ENCODE measurements around the gene SAXO1.

Gene SAXO1

GRCh38 chr9:18910916-18911315 lies 122.1 kb downstream of the SAXO1 start:
- DNase-seq (ENCODE audit: low spot score): no peak

DNA sequence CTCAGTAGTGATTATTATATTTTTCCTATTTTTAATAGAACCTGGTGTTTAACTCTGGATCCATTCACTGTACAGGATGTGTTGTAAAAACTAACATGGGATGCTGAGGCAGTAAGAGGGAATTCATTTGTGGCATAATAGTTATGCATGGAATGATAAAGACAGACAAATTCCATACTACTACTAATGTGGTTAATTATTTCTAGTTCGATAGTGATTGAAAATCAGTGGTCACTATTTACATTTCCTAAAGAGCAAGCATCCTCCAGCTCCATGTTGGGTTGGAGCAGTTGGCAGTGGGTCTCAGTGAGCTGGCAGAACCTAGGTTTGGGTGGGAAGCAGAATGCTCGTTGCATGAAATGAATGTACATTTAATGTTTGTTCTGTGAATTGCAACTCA lies 122.6 kb downstream of the SAXO1 start:
- peak; percentile 42 for DNase-seq (ENCODE audit: low spot score)

DNA sequence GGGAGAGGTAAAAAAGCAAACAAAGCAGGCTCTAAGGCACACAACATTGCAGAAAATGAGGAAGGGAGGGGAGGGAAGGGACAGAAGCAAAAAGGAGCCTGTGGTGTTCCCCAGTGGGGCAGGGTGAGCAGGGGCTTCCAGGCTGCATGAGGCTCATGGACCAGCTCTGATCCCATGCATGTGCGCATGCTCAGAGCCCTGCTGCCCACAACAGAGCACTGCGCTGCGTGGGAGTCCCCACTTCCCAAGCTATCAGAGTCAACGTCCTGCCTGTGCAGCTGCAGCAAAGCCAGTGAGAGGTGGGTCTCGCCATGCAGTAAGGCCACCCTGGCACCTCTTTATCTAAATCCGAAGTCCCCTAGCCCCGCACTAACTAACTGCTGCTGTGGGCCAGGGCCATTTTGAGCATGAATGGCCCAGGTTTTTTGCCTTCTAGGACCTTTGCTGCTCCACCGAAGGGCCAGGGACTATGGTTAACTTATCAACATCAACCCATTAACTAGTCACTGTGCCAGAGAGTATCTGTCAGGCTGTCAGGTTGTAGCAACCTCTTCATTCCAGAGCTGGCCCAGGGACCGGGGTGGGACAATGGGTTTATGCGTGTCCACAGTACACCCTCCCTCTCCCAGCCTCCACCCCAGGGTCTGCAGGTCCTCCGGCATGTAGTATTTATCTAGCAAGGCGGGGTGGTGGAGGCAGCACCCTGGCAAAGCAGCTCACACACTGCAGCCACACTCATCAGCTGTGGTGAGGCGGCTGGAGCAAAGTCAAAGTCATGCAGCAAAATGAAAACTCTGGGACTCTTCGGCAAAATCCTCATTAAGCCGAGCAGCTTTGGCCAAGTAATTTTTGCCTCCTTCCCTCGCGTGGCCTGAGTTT lies 123.6 kb downstream of the SAXO1 start:
- no peak for DNase-seq (ENCODE audit: low spot score)

- DNase-seq (ENCODE audit: low spot score): no peak
These were observed 124.9 kb downstream of the SAXO1 start for GRCh38 chr9:18907927-18908625.

DNA sequence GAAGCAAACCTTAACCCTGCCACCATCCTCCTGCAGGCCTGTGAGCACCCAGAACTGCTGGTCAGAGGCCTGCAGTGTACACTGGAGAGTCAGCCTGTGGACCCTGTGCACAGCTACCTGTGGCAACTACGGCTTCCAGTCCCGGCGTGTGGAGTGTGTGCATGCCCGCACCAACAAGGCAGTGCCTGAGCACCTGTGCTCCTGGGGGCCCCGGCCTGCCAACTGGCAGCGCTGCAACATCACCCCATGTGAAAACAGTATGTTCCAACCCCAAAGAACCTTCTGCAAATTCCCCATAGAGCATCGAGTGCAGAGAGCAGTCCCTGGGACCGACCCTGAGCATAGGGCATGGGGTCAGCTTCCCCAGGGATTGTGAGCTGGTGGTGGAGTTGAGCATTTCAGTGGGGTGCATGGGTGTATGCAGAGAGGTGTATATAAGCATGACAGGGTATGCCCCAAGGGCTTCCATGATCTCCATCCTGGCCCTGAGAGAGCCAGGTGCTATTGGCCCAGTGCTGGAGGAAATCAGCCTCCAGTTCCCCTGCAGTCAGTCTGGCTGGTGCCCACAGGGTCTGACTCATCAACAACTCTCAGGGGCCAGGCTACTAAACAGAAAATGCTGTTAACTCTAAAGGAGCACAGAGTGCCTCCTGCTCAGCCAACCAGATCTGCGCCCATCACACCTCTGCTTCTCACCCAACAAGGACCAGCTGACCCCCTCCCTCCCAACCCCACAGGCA lies 126.2 kb downstream of the SAXO1 start:
- peak; percentile 81 for DNase-seq (ENCODE audit: low spot score)

DNA sequence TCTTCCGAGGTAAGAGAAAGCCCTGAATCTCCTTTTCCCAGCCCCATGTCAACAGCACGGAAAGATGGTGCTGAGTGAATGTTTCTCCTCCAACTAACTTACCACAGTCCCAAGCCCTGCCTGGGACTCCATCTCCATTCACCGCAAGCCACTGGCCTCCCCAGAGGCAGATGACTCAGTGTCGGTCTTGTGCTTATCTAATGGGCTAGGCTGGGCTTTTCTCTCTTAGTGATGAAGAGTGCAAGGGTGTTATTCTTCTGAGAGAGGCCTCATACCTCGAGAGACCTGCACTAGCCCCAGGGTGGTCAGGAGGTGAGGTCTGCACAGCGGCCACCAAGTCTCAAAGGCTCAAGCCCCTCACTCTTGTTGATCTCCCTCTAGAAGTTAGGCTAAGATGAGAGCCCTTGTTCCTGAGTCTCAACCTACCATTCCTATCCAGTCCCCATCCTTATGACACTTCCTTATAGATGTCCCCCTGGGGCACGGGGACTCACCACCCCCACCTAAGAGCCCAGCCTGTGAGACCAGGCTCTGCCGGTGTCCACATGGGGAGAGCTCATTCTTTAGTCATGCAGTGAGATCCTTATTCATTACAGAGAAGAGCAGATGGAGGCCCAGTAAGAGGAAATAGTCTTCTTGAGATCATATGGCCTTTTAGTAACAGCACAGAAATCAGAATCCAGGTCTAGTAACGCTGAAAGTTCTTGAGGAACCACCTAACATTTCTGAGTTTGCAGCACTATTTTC lies 127.0 kb downstream of the SAXO1 start:
- DNase-seq (ENCODE audit: low spot score): no peak

DNA sequence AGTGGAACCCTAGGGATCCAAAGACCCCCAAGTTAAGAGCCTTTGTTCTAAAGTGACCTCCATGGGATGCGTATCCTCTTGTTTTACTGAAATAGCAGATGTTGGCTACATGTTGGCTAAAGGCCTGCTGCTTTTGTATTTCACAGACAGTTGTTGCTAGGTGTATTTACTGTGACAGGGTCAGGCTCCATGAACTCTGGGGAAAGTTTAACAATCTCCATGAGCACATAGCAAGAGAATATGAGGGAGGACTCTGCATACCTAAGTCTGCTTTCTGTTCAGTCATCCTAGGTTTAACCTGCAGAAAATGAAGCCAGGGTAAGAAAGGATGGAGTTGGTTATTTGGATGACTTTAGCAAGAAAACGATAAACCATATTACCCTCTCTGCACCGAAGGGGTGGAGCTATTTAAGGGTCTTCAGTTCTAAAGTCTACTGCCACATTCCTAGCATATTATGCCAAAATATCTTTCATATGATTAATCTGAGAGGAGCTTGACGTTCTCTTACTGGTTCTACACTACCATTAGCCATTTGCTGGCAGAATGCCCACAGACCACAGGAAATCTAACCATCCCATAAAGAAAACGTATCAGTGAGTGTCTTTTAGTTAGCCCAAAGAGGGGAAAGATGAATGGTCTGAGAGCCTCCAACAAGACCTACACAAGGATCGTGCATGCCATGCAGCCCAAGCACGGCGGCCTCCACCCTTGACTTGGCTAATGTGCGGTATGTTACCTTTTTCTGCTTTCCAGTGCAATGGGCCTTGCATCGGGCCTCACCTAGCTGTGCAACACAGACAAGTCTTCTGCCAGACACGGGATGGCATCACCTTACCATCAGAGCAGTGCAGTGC lies 127.8 kb downstream of the SAXO1 start:
- peak; percentile 79 for DNase-seq (ENCODE audit: low spot score)

DNA sequence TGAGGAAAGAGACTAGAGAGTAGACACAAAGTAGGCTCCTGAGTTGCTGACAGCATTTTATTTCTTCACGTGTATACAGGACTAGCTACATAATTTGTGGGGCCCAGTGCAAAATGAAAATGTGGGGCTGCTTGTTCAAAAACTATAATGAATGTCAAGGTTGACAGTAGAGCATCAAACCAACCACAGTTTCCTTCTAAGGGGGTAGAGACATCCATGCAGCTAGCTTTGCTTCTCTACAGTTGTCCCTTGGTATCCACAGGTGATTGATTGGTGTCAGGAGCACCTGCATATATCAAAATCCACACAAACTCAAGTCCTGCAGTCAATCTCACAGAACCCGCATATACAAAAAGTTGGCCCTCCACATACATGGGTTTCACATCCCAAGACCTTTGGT lies 129.6 kb downstream of the SAXO1 start:
- DNase-seq (ENCODE audit: low spot score): no peak

DNA sequence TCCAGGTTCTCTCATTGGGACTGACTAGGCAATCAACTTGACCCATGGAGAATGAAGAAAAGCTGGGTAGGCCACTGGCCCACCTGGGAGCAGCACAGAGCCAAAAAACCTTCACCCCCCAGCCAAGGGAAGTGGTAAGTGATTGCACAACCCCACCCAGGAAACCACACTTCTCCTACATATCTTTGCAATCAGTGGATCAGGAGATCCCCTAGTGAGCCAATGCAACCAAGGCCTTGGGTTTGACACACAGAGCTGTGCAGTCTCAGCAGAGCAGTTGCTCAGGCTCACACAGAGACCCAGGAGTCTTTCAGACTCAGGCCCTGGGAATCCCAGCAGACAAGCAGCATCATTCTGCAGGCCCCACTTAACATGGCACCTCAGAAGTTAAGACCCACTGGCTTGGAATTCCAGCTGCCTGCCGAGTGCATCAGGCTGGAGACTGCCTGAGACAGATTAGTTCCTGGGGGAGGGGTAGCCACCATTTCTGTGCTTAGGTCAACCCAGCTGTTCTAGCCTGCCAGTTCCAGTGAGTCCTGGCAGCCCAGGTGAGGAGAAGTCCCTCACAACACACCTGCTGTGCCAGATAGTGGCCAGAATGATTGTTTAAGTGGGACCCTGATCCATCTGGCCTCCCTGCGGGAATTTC lies 136.4 kb downstream of the SAXO1 start:
- peak; percentile 25 for DNase-seq (ENCODE audit: low spot score)

DNA sequence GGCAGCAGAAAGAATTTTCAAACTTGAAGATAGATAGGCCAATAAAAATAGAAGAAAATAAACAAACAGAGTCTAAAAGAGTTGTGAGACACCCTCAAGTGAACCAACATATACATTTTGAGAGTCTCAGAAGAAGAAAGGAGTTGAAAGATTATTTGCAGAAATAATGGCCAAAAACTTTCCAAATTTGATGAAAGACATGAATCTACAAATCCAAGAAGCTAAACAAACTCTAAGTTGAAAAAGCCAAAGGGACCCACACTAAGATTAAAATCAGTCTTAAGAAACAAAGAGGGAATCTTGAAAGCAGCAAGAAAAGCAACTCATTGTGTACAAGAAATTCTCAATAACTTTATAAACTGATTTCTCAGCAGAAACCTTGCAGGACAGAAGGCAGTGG lies 137.0 kb downstream of the SAXO1 start:
- no peak for DNase-seq (ENCODE audit: low spot score)

DNA sequence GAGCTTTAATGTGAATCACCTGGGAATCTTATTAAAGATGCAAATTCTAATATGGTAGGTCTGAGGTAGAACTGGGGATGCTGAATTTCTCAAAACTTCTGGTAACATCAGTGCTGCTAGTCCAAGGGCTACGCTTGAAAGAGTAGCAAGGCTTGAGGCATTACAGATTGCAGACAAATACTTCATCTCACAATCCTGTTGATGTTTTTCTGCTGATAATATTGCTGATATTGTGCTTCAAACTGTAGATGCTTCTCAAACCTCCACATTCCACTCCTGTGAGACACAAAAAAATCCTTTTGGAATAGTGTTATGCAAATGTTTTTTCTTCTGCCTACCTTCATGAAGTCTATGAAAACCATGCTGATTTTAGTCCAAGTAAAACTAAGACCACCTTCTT lies 139.5 kb downstream of the SAXO1 start:
- DNase-seq (ENCODE audit: low spot score): no peak

DNA sequence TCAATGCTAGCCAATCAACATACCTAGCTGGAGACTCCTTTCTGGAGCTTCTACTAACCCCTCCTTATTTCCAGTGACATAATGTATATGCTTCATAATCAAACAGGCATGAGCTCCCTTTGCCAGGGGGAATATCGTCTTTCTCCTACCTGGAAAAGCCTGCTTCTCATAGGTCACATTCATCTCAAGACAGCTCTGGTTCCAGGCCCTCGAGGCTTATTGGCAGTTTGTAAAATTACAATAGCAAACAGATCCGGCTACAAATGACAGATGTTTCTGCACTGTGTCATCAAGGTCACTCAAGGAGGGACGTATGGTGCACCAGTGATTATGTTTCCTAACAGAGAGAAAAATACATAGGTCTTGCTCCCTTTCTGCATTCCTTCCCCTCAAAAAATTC lies 140.0 kb downstream of the SAXO1 start:
- no peak for DNase-seq (ENCODE audit: low spot score)

DNA sequence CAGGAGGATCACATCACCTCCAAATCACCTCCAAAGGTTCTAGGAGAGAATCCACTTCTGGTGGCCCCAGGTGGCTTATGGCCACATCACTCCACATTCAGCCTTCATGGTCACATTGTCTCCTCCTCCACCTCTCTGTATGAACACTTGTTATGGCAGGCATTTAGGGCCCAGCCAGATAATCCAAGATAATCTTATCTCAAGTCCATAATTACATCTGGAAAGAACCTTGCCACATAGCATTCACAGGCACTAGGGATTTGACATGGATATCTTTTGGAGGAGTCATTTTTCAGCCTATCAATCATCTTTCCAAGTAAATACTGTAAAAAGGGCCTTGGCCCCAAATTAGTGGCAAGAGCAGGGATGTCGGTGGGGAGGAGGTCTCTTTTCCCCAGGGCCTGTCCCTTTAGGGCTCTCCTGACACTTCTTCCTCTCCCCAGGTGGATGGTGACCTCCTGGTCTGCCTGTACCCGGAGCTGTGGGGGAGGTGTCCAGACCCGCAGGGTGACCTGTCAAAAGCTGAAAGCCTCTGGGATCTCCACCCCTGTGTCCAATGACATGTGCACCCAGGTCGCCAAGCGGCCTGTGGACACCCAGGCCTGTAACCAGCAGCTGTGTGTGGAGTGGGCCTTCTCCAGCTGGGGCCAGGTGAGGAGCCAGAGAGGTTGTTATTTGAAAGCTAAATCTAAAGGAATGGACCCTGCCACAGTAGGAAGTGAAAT lies 140.9 kb downstream of the SAXO1 start:
- DNase-seq (ENCODE audit: low spot score): no peak

DNA sequence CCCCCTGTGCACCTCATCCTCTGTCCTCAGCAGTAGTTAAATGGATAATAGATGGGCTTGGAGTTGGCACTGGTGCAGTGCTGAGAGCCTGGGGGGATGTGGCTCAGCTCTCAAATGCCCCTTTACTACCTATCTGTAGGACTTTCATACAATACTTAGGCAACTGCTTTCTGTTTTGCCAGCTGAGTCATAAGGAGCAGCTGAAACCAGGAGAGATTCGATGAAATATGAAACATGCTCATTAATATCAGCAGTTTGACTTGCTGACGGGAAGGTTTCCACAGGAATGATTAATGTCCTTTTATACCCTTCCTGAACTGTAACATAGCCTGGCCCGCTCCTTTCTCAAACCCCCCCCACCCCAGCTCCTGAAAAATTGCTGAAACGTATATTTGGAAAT lies 142.6 kb downstream of the SAXO1 start:
- no peak for DNase-seq (ENCODE audit: low spot score)

GRCh38 chr9:18889550-18889949 lies 143.5 kb downstream of the SAXO1 start:
- DNase-seq (ENCODE audit: low spot score): no peak

DNA sequence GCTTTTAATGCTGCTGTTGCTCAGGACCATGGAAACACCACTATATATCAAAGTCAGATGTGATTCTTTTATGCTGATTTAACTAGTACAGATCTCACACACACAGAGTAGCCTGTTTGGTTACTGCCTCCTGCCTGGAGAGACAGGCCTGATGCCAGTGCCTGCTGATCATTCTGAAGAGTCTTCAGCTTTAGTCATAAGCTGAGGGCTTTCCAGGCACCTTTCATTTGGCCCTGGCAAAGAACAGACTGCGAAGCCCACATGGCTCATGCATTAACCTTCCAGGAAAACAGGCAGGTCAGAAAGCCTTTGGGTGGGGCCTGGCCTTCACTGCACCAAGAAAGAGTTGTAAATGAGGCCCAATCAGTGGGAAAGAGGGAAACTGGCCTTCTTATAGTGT lies 144.7 kb downstream of the SAXO1 start:
- DNase-seq (ENCODE audit: low spot score): no peak

DNA sequence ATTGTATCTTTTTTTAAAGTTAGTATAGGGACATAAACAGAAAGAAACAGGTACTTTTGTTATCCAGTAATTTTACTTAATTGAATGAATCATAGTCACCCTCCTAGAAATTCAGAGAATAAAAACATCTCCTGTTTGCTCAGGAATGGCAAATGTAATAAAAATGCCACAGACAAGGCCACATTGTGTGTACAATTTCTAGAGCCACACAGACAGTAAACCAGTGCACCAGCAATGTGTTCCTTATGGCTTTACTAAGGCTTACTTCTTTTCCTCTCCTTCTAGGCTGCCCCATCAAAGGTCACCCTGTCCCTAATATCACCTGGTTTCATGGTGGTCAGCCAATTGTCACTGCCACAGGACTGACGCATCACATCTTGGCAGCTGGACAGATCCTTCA lies 145.5 kb downstream of the SAXO1 start:
- DNase-seq (ENCODE audit: low spot score): no peak

DNA sequence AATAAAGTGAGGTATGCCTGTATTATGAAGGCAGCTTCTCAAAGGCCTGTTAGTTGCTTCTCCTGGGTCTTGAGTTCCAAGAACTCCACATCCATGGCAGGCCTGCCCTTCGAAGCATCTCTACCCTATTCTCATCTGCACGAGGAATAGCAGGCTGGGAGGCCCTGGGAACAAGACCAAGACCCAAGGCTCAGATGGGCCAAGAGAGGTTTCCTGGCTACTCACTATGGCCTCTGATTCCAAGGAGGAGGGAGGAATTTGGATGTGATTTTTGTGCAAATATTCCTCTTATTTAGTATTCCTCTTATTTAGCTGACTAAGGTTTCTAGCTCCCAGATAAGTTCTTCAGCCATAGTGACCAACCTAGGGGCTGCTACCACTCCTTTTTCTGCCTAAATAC lies 151.3 kb downstream of the SAXO1 start:
- DNase-seq (ENCODE audit: low spot score): no peak

- DNase-seq (ENCODE audit: low spot score): no peak
These were observed 155.0 kb downstream of the SAXO1 start for GRCh38 chr9:18877984-18878383.

All from kidney tubule cell (primary cell).